Measurements from ENCODE around the gene MARCHF9. TPM values are rescaled to one million over a fixed set of nuclear protein-coding genes. Genes with fewer than 3 reads are reported as not detected.
A peak's percentile ranks its signal among the peaks of the same experiment; 100 is the strongest.

MARCHF9 gene
- total and polyA plus RNA-seq, 2 donors (not counting 1 experiment from before 2014, with no cell fraction given) = 3.8 to 4.8 TPM

GRCh38 chr12:57724936-57725740 is 29.8 kb upstream of the MARCHF9 start:
- no peak overlapping the region for H3K4me2 ChIP-seq (ENCODE audit: extremely low read depth, insufficient read depth, low read length)
- H3K36me3 ChIP-seq (ENCODE audit: control insufficient read depth, insufficient read depth, low read length) = peaks cover 8% of the 10 kb centered on the region
- DNase-seq (ENCODE audit: low read depth in 2 of 2) = no peak
- peaks cover 5% of the 10 kb centered on the region for H3K4me1 ChIP-seq (ENCODE audit: control insufficient read depth, extremely low read depth, insufficient read depth, low read length)
- TF ChIP-seq CTCF (conservative IDR thresholded peaks at IDR 0.05 in 1 of 2, IDR thresholded peaks at IDR 0.05 in 1 of 2; ENCODE audit: low read depth in 1 of 2, low read length in 2 of 2) (no peak), EZH2 (IDR thresholded peaks at IDR 0.05; ENCODE audit: low read length, missing control alignments) (no peak)
- no peaks in the 10 kb centered on the region for H3K79me2 ChIP-seq (ENCODE audit: control insufficient read depth, insufficient read depth, low read length)
- H4K20me1 ChIP-seq (ENCODE audit: control insufficient read depth, extremely low read depth, insufficient read depth, low read length) = no peaks in the 10 kb centered on the region
- H3K9me3 ChIP-seq (ENCODE audit: control insufficient read depth, insufficient read depth, low read depth, low read length) = no peaks in the 10 kb centered on the region
- no peak overlapping the region for H3K27ac ChIP-seq (ENCODE audit: insufficient read depth, low read length)
- no peaks in the 10 kb centered on the region for H3K27me3 ChIP-seq (ENCODE audit: control insufficient read depth, insufficient read depth, low read length)
- H3K4me3 ChIP-seq (replicated peaks in 1 of 4; ENCODE audit: control extremely low read depth in 1 of 4, insufficient read depth in 1 of 4, low read depth in 3 of 4, low read length in 4 of 4) = no peak overlapping the region
- H3K9ac ChIP-seq (ENCODE audit: insufficient read depth, low read length) = no peak overlapping the region
- no peak overlapping the region for H2AFZ ChIP-seq (ENCODE audit: low read length)

DNA sequence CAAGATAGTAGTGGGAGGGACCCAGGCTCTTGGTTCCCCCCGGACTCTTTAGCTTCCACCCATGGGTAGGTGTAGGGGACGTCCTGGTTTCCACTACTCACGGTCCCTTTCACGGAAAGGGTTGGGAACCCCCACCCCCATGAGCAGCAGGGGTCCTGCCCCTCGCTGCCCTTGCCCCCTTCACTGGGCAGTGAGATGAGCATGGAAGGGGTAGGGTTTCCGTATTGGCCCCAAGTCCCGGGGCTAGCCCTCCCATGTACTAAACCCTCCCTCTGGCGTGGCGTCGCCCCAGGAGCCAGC is 29.1 kb upstream of the MARCHF9 start:
- H3K27me3 ChIP-seq (ENCODE audit: control insufficient read depth, insufficient read depth, low read length) = no peaks in the 10 kb centered on the region
- H3K27ac ChIP-seq (ENCODE audit: insufficient read depth, low read length) = no peak overlapping the region
- peak overlapping the region; percentile 86 for H3K9ac ChIP-seq (ENCODE audit: insufficient read depth, low read length)
- no peaks in the 10 kb centered on the region for H3K79me2 ChIP-seq (ENCODE audit: control insufficient read depth, insufficient read depth, low read length)
- H3K36me3 ChIP-seq (ENCODE audit: control insufficient read depth, insufficient read depth, low read length) = peaks cover 5% of the 10 kb centered on the region
- no peaks in the 10 kb centered on the region for H4K20me1 ChIP-seq (ENCODE audit: control insufficient read depth, extremely low read depth, insufficient read depth, low read length)
- H3K4me3 ChIP-seq (replicated peaks in 1 of 4; ENCODE audit: control extremely low read depth in 1 of 4, insufficient read depth in 1 of 4, low read depth in 3 of 4, low read length in 4 of 4) = peak overlapping the region; percentile 69 to 86 (median 84)
- TF ChIP-seq EZH2 (IDR thresholded peaks at IDR 0.05; ENCODE audit: low read length, missing control alignments) = no peak
- H3K9me3 ChIP-seq (ENCODE audit: control insufficient read depth, insufficient read depth, low read depth, low read length) = no peaks in the 10 kb centered on the region
- H3K4me1 ChIP-seq (ENCODE audit: control insufficient read depth, extremely low read depth, insufficient read depth, low read length) = peaks cover 5% of the 10 kb centered on the region
- peak overlapping the region; percentile 92 for H3K4me2 ChIP-seq (ENCODE audit: extremely low read depth, insufficient read depth, low read length)
- H2AFZ ChIP-seq (ENCODE audit: low read length) = peak overlapping the region; percentile 39
- no peak for DNase-seq (ENCODE audit: low read depth in 2 of 2)

DNA sequence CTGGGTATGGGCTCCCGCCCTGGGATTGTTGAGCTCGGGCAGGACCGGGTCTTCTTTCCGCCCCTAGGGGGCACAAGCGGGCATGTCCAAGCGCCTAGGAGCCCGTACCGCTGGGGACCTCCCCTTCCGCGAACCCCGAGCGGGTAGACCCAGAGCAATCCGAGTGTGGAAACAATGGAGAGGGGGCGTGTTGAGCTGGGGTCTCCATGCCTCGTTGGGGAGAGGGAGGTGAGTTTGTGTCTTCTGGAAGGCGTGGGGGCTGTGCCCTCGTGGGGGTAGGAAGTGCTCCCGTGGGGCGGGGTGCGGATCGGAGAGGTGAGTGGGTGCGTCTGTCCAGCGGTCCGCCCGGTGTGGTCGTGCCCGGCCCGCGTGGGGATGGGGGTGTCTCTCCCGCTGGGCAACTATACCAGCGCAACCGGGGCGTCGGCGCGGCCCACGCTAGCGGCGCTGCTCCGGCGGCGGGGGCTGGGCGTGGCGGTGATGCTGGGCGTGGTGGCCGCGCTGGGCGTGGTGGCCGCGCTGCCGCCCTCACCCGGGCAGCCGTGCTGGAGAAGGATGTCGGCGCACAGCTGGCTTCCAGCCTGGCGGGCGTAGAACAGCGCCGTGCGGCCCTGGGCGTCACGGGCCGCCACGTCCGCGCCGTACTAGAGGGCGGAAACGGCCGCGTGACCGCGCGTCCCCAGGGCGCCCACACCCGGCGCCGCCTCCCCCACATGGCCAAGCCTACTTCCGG is 28.6 kb upstream of the MARCHF9 start:
- Histone ChIP-seq H3K9ac (ENCODE audit: insufficient read depth, low read length) (peak overlapping the region; percentile 86), H4K20me1 (ENCODE audit: control insufficient read depth, extremely low read depth, insufficient read depth, low read length) (no peaks in the 10 kb centered on the region), H3K79me2 (ENCODE audit: control insufficient read depth, insufficient read depth, low read length) (no peaks in the 10 kb centered on the region), H3K4me3 (replicated peaks in 1 of 4; ENCODE audit: control extremely low read depth in 1 of 4, insufficient read depth in 1 of 4, low read depth in 3 of 4, low read length in 4 of 4) (peak overlapping the region; percentile 69 to 86 (median 84)), H3K4me1 (ENCODE audit: control insufficient read depth, extremely low read depth, insufficient read depth, low read length) (peaks cover 5% of the 10 kb centered on the region), H3K9me3 (ENCODE audit: control insufficient read depth, insufficient read depth, low read depth, low read length) (no peaks in the 10 kb centered on the region), H3K36me3 (ENCODE audit: control insufficient read depth, insufficient read depth, low read length) (peaks cover 3% of the 10 kb centered on the region), H3K27me3 (ENCODE audit: control insufficient read depth, insufficient read depth, low read length) (no peaks in the 10 kb centered on the region), H3K27ac (ENCODE audit: insufficient read depth, low read length) (peak overlapping the region; percentile 87), H3K4me2 (ENCODE audit: extremely low read depth, insufficient read depth, low read length) (peak overlapping the region; percentile 92), H2AFZ (ENCODE audit: low read length) (peak overlapping the region; percentile 88)
- peak; percentile 85 to 87 for TF ChIP-seq CTCF (conservative IDR thresholded peaks at IDR 0.05 in 1 of 2, IDR thresholded peaks at IDR 0.05 in 1 of 2; ENCODE audit: low read depth in 1 of 2, low read length in 2 of 2)
- no peak for TF ChIP-seq EZH2 (IDR thresholded peaks at IDR 0.05; ENCODE audit: low read length, missing control alignments)
- peak; percentile 67 to 83 for DNase-seq (ENCODE audit: low read depth in 2 of 2)

All from fibroblast of lung (primary cell).